ENCODE results near the gene PARD6B. TPM values are rescaled to one million over a fixed set of nuclear protein-coding genes. Genes with fewer than 3 reads are reported as not detected.

The PARD6B gene
- total and polyA plus RNA-seq, 10 donors = 0.97 to 7.5 (median 4.1) TPM

DNA sequence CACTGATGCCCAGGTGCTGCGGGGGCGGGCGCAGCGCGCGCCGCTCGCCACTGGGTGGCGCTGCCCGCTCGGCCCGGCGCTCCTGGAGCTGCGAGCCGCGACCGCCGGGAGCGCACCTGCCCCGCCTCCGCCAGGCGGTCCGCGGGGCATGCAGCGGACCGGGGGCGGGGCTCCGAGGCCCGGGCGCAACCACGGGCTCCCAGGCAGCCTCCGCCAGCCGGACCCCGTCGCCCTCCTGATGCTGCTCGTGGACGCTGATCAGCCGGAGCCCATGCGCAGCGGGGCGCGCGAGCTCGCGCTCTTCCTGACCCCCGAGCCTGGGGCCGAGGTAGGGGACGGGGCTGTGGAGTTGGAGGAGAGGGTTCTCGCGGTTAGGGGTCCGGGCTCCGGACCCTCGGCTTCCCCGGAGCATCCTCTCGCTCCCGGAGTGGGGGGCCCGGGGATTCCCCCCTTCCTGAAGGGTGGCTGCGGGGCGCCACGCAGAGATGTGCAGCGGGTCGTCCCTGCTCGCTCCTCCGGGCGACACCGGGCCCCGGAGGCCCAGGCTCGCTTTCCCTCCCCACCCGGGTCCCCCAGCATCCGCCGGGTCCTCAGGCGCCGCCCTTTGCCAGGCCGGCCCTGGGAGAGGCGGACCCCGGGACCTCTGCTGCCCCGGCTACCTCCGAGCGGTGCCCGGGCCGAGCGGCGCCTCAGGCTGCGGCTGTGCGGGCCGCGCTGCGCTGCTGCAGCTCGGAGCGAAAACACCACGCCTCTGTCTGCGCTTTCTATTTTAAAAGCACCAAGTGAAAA lies 63.7 kb downstream of the PARD6B start, which contains the start of gene BCAS4:
TSS of gene BCAS4 (plus strand) at position 216 of the 789 bp plus-strand sequence. CDS start at position 239, 23 bp downstream.
- Histone ChIP-seq H3K27ac (peak within 1 kb of the TSS; percentile 64 to 90 (median 80)), H3K4me3 (peak within 1 kb of the TSS; percentile 69 to 94 (median 86)), H3K36me3 (no peaks in the 10 kb centered on the region), H3K27me3 (replicated peaks in 1 of 7) (peaks cover 0 to 6% (median 0%) of the 10 kb centered on the region in 7 donors), H3K9me3 (no peaks in the 10 kb centered on the region), H3K4me1 (peaks cover 12 to 77% (median 39%) of the 10 kb centered on the region in 6 donors)
- WGBS, 5 donors = 0 to 1% (median 0%) methylated on average over 15 to 92 of the region's 92 CpGs
- peak; percentile 34 to 75 (median 67) for TF ChIP-seq POLR2AphosphoS5 (IDR thresholded peaks at IDR 0.05)
- TF ChIP-seq, protein P1, sequence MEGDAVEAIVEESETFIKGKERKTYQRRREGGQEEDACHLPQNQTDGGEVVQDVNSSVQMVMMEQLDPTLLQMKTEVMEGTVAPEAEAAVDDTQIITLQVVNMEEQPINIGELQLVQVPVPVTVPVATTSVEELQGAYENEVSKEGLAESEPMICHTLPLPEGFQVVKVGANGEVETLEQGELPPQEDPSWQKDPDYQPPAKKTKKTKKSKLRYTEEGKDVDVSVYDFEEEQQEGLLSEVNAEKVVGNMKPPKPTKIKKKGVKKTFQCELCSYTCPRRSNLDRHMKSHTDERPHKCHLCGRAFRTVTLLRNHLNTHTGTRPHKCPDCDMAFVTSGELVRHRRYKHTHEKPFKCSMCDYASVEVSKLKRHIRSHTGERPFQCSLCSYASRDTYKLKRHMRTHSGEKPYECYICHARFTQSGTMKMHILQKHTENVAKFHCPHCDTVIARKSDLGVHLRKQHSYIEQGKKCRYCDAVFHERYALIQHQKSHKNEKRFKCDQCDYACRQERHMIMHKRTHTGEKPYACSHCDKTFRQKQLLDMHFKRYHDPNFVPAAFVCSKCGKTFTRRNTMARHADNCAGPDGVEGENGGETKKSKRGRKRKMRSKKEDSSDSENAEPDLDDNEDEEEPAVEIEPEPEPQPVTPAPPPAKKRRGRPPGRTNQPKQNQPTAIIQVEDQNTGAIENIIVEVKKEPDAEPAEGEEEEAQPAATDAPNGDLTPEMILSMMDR (IDR thresholded peaks at IDR 0.05 in 8 of 11, conservative IDR thresholded peaks at IDR 0.05 in 3 of 11) = peak in 7 of 11 experiments; percentile 42 to 98 (median 93)
- no peak for TF ChIP-seq POLR2A (IDR thresholded peaks at IDR 0.05)
- intact Hi-C loops (cut with DNase I; ENCODE audit: low total_unique reads) = loop anchor here (5.0 to 10.0 kb wide), 2 partner anchors 132 to 510 kb away; no protein-coding TSS in a partner anchor
- DNase-seq = peak; percentile 95

DNA sequence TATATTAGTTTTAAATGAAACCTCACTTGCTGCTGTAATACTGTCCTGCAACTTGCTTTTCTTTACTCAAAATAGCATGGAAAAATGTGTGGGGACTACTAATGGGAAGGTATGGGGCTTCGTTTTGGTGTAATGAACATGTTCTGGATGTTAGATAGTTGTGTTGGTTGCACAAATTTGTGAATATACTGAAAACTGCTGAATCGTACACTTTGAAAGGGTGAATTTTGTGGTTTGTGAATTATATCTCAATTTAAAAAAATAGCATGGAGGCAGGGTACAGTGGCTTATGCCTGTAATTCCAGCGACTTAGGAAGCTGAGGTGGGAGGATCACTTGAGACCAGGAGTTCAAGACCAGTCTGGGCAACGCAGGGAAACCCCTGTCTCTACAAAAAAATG lies 65.8 kb downstream of the PARD6B start:
- peaks cover 7 to 72% (median 29%) of the 10 kb centered on the region in 6 donors for H3K4me1 ChIP-seq
- peaks cover 0 to 6% (median 0%) of the 10 kb centered on the region in 7 donors for H3K27me3 ChIP-seq (replicated peaks in 1 of 7)
- intact Hi-C loops (cut with DNase I; ENCODE audit: low total_unique reads) = loop anchor here (10.0 kb wide), 1 partner anchor 508 kb away; no protein-coding TSS in a partner anchor
- DNase-seq = no peak
- no peaks in the 10 kb centered on the region for H3K9me3 ChIP-seq
- TF ChIP-seq, protein P1 (IDR thresholded peaks at IDR 0.05 in 8 of 11, conservative IDR thresholded peaks at IDR 0.05 in 3 of 11) = no peak
- no peak for TF ChIP-seq POLR2A (IDR thresholded peaks at IDR 0.05)
- TF ChIP-seq POLR2AphosphoS5 (IDR thresholded peaks at IDR 0.05) = no peak
- no peaks in the 10 kb centered on the region for H3K36me3 ChIP-seq
- H3K27ac ChIP-seq = no peak overlapping the region
- WGBS, 5 donors = 86 to 92% (median 88%) methylated on average over 4 of the region's 4 CpGs
- no peak overlapping the region for H3K4me3 ChIP-seq

DNA sequence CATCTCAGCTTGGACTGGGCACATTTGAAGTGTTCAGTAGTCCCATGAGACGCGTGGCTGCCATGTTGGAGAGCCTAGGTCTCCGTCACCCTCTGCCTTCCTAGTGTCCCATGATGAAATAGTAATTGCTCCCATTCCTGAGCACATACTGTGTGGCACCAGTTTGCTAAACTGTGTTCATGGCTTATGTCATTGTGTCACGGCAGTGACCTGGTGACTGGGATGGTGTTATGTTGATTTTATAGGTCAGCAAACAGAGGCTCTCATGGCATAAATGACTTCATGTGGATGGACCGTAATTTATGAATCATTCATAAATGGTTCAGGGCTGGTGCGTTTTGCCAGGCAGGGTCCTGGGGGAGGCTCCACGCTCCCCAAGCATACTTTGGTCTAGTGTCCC lies 67.3 kb downstream of the PARD6B start:
- Histone ChIP-seq H3K36me3 (no peaks in the 10 kb centered on the region), H3K4me3 (no peak overlapping the region), H3K4me1 (peaks cover 7 to 81% (median 29%) of the 10 kb centered on the region in 6 donors), H3K9me3 (no peaks in the 10 kb centered on the region), H3K27me3 (replicated peaks in 1 of 7) (peaks cover 0 to 6% (median 0%) of the 10 kb centered on the region in 7 donors), H3K27ac (peak overlapping the region in 7 of 8 donors; percentile 15 to 84 (median 66))
- TF ChIP-seq, protein P1 (IDR thresholded peaks at IDR 0.05 in 8 of 11, conservative IDR thresholded peaks at IDR 0.05 in 3 of 11) = no peak
- TF ChIP-seq POLR2A (IDR thresholded peaks at IDR 0.05) (no peak), POLR2AphosphoS5 (IDR thresholded peaks at IDR 0.05) (no peak)
- intact Hi-C loops (cut with DNase I; ENCODE audit: low total_unique reads) = loop anchor here (10.0 kb wide), 1 partner anchor 506 kb away; no protein-coding TSS in a partner anchor
- peak; percentile 31 for DNase-seq
- 79 to 91% (median 90%) methylated on average over 7 of the region's 7 CpGs for WGBS, 5 donors

All from spleen (tissue), 11 donors.